NCI-H187 treated with DMSO at 0.1 percent for 48 hours (cell line): Measurements from ENCODE around the gene TK2.
"Not testable (repeated sequence)": the region's sequence is repeated elsewhere in the genome, so short reads cannot be mapped to it uniquely, and the experiment has no call there.

Source experiments
- DNase-seq: peaks from one replicate; lab custom pipeline; 2025; lab: John Stamatoyannopoulos, UW

The TK2 gene

DNA sequence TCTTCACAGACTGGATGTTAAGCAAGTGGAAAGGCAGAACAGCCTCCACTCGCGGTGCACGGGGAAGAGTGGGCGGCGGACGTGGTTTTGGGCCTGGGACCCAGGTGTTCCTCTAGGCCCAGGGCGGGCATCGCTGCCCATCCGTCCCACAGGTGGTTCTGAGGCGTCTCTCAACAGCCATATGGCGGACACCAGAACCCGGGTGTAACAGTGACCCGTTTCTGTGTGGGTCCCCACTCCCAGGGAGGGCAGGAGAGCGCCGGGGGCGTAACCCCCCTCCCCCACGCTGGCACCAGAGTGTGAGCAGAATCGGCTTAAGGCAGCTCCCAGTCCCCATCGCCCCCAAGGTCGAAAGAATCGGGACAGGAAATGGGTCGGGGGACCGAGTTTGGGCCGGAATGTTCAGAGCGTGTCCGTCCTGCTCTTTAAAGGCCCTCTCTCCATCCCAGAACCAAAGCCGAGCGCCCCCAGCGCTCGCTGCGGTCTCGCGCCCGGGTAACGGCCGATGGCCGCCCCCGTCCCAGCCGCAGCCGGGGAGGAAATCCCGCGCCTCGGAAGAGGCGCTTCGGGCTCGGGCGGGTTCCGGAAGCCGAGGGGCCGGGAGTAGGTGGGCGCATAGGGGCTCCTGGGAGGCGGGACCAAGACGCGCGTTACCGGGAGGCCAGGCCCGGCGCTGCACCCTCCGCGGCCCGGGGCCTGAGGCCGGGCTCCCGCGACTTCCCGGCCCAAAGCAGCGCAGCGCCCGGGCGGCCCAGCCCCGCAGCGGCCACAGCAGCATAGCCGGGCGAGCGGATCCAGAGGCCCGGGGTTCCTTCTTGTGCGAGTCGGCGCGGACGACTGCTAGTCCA is at the start of gene TK2:
Gene TK2 (minus strand): TSS at position 839 of the 848 bp plus-strand sequence. CDS start 61 bp downstream, at position 778.
- no peak for DNase-seq

DNA sequence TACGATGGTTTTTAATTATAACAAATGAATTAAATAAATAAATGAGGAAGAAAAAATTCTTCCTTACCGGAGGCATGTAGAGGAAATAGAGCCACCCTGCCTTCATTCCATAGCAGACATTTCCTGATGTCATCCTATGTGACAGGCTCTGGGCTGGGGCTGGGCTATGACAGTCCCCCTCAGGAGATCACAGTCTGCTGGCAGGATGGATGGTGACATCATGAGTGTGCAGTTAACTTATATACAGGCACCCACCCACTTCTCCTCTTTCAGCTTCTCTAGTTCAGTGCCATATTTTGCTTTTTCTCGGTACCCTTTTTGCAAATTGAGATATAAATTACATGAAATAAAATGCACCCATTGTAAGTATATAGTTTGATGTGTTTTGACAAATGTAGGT is 48.2 kb upstream of the TK2 start:
- no peak for DNase-seq

DNA sequence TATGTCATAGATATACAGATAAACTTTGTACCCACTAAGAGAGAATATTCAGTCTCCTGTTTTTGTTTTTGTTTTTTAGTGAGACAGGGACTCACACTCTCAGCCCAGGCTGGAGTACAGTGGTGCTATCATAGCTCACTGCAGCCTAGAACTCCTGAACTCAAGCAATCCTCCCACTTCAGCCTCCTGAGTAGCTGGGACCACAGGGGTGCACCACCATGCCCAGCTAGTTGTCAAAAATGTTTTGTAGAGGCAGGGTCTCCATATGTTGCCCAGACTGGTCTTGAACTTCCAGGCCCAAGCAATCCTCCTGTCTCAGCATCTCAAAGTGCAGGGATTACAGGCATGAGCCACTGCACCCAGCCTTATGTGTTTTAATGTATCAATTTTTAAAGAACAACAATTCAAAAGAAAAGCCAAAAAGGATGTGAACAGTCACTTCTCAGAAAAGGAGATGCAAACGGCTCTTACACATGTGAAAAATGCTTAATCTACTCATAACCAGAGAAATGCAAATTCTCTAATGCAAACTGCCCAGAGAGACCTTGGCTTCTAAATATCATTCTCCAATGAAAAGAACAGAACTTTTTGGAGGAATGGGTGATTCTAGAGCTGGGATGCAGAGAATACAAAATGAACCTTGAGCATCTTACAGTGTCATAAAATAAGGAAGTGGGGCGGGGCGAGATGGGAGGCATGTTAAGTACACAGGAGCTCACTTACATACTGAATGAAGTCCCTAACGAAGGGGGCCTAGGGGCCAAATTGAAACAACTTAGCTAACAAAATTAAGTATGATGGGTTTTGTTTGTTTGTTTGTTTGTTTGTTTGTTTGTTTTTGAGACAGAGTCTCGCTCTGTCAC is 47.3 kb upstream of the TK2 start:
- DNase-seq: no peak

DNA sequence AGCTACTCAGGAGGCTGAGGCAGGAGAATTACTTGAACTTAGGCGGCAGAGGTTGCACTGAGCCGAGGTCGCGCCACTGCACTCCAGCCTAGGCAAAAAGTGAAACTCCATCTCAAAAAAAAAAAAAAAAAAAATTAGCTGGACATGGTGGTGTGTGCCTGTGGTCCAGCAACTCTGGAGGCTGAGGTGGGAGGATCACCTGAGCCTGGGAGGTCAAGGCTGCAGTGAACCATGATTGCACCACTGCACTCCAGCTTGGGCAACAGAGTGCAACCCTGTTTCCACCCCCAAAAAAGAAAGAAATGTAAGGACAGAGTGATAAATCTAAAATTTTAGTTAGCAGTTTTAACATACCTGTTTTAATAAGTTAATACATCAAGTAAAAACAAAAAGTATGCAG is 46.6 kb upstream of the TK2 start:
- not testable (repeated sequence) for DNase-seq

DNA sequence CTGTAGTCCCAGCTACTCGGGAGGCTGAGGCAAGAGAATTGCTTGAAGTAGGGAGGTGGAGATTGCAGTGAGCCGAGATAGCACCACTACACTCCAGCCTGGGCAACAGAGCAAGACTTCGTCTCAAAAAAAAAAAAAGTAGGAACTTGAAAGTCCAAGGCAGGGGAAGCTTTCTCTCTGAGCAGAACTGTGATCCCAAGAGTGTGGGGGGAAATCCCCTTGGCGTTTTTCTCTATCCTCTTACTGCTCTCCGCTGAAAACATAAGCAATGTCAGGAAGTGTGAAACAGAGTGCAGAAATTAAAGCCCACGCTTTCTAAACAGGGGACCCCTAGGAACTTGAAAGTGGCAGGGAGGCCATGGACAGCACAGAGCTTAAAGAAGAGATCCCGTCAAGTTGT is 44.8 kb upstream of the TK2 start:
- no peak for DNase-seq

DNA sequence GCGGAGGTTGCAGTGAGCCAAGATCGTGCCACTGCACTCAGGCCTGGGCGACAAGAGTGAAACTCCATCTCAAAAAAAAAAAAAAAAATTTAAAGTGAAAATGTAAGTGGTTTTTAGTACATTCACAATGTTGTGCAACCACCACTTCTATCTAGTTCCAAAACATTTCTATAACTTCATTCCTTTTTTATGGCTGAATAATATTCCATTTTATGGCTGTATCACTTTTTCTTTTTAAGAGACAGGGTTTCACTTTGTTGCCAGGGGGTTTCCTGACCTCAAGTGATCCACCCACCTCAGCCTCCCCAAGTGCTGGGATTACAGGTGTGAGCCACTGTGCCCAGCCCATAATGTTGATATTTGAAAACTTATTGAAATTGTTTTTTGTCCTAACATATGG is 42.9 kb upstream of the TK2 start:
- no peak for DNase-seq

DNA sequence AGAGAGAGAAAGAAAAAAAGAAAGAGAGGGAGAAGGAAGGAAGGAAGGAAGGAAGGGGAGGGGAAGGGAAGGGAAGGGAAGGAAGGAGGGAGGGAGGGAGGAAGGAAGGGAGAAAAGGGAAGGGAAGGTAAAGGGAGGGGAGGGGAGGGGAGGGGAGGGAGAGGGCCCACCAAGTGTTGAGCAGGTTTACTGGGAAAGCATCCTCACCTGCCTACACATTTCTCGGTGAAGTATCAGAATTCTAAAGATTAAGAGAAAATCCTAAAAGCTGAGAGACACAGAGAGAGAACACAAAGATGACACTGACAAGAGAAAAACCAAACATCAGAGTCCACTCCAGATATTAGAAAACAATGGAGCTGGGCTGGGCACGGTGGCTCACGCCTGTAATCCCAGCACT is 42.3 kb upstream of the TK2 start:
- no peak for DNase-seq

DNA sequence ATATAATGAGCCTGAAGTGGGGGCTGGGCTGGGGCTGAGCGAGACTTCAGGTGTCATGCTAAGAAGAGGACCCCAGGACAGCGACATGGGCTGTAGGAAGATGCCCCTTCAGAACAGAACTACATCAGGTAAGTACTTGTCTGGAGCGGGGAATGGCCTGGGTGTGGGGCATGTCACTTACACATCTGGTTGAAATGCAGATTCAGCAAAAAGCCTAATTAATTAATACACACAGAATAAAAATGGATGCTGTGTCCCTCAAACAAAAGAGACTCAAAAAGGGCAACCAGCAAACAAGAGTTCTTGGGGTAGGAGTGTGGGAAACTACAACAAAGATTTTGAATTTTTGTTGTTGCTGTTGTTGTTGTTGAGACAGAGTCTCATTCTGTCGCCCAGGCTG is 41.1 kb upstream of the TK2 start:
- no peak for DNase-seq

DNA sequence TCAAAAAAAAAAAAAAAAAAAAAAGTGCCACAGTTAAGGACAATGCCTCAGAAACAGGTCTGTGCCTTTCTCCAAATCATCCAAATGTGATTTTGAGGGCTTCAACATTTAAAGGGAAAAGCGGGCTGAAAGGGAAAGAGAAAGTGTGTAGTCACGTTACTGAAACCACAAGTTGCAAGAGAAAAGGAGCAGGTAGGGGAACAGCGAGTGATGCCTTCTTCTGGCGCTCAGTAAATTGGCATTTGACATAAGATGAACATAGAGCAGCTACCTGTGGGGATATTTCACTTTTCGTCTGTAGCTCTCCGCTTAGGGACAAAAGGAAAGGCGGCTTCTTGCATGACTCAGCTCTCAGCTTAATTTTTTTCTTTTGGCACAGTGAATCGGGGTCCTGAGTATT is 40.4 kb upstream of the TK2 start:
- no peak for DNase-seq

DNA sequence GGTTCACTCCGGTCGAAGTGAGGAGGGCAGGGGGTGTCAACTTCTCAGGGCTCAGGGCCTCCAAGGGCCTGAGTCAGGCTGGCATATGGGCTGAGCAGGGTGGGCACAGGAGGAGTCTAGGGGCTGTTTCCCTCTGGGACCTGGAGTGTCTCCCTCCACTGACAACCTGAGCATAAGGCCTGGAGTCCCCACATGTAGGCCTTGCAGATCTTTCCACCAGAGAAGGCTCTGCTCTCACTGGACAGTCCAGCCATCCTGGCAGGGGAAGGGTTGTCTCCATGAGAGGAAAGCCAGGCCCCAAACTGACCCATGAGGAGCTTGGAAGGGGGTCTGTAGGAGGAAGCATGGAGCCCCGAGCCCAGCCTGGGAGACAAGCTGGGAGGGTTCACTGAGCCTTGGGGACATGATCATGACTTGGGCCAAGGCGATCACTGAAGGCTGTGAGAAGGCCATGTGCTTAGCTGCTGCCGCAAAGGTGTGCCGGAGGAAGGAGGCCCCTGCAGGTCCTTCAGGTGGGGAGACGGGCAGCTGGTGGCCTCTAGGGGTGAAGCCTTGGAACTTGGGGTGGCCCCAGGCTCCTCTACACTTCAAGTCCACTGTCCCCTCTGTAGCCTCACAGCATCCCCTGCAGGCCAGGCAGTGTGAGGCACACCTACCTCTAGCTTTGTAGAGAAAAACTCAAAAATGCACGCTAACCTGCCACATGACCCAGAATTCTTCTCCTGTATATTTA is 39.2 kb upstream of the TK2 start:
- no peak for DNase-seq

DNA sequence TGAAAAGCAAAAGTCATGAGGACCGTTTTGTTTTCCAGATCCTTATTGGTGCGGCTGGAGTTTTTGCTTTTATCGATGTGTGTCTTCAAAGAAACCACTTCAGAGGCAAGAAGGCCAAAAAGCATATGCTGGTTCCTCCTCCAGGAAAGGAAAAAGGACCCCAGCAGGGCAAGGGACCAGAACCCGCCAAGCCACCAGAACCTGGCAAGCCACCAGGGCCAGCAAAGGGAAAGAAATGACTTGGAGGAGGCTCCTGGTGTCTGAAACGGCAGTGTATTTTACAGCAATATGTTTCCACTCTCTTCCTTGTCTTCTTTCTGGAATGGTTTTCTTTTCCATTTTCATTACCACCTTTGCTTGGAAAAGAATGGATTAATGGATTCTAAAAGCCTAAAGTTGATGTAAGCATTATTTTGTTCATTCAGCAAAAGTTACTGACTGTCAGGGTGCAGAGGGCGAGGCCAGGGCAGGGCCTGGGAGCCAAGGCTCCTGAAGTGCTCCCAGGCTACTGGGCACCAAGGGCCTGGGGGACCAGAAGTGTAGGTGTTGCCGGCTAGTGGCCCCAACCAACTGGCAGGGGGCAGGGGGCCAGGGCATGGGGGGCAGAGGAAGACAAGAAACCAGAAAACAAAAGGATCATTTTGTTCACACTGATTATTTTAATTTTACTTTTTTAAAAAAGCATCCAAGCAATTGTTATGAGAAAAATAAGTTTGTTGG is 38.1 kb upstream of the TK2 start:
- no peak for DNase-seq

DNA sequence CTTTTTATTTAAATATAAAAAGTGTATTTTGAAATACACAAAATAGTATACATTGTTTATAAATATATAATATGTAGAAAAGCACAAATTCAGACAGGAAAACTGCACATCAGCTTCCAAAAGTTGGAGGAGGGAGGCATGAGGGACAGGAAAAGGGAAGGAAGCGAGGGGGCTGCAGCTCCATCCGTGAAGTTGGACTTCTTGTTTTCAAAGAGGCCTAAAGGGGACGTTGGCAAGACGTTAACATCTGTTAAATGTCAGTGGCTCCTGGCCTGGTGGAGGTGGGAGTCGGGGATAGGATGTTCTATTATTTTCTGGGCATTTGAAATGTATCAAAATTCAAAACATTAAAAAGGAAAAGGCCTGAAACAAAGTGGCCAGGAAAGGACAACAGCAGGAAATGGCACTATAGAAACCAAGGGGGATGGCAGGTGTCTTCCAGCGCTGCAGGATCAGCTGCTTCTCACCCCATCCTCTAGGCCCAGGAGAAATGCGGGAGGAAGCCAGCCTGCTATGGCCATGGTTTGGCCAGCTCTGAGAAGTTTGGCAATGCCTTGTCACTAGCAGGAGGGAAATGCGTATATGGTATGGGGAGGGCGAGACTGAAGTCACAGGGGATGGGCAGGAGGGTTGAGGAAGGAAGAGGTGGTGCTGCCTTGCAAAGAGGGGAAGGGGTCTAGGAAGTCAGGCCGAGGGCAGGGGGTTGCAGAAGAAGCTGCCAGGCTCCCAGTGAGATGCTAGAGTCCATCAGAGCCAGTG is 35.7 kb upstream of the TK2 start:
- no peak for DNase-seq

DNA sequence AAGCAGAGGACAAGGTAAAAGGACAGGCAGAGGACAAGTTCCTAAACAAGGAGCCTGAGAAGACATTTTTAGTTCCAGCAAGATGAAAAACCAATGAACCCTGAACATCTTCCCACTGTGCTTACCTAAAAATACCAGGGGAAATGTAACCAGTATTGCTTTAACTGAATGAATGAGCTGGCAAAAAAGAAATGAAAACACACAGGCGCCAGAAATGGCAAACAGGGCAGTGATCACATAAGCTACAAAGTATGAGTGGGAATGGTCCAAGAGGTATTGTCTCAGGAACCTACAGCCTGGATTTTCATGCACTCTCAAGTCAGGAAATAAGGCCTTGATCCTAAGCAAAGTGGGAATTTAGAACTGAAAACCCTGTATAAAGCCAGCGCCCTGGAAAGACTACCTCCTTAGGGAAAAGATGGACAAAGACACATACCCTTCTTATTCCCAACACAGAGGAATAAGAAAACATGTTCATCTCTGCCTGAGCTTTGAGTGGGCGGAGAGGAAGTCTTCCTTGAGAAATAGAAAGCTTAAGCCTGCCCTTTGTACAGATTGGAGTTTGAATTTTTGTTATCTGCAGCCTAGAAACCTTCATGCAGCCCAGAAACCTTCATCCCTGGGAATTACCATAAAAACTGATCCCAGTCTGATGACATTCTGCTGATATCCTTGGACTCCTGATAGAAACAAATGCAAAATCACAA is 31.5 kb upstream of the TK2 start:
- no peak for DNase-seq

DNA sequence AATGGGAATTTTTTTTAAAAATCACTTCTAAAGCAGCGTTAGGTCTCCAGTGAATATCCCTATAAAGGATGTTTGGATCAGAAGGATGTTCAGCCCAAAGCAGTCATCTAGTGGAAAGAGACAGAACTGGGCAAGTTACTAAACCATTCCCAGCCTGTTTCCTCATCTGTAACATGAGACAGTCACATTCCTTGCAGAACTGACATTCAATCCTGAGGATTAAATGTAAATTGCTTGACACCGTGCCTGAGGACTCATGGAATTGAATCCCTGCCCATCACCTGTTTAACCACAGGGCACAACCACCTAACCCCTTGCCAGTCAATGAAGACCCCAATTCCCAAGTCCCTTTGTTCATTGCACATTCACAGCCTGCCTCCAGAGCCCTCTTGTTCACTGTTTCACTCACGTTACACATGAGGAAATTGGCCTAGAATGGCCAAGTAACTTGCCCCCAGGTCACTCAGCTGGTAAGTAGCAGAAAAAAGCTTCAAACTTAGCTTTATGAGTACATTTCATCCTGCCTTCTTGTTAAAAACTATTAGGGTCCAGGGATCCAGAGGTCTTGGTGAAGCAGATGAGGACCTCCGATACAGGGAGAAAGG is 30.8 kb upstream of the TK2 start:
- DNase-seq: no peak

DNA sequence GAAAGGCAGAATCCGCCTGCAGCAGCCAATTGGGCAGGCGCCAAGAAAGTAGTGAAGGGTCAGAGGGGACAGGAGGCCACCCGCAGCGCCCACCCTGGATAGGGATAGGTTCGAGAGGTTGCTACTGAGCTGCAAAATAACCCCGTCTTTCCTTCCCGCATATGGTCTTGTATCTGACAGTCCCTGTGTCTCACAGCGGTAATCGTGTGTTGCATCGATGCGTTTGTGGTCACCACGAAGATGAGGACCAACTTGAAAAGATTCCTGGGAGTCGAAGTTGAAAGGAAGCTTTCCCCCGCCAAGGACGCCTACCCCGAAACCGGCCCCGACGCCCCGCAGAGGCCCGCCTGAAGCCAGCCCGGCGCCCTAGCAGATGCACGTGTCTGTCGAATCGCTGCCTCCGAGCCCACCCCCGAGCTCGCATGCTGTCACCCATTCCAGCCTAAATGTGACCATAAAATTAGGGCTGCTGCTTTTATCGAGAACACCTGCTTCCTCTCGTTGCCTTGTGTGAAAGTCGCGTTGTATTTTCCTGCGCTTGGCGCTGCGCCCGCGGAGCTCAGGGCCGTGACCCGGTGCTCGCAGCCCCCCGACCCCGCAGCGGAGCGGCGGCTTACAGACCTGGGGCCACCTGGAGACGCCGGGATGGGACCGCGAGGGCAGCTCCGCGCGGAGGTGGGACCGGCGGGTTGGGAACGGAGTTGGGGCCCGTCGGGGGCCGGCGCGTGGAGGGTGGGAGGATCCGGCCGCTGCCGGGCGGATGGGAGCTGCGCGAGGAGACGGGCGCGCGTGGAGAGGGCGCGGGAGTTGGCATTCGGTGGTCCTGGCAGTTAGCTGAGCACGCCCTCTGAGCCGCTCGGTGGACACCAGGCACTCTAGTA is 29.0 kb upstream of the TK2 start, which contains the start of gene CMTM2:
Gene CMTM2 (plus strand): TSS at position 813 of the 881 bp plus-strand sequence. CDS start 145 bp downstream, outside the sequence.
- no peak for DNase-seq

DNA sequence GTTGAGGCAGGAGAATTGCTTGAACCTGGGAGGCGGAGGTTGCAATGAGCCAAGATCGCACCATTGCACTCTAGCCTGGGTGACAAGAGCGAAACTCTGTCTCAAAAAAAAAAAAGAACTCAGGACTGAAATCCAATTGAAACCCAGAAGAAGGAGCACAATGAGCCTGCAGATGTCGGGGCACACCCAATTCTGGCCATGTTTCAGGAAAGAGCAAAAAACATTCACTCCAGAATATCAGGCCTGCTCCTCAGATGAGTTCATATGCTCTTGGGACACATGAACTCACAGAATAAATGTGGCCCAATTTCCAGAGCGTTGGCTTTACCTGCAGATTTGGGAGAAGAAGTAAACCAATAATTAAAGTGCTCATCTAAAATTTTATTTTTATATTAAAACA is 26.4 kb upstream of the TK2 start:
- DNase-seq: no peak

DNA sequence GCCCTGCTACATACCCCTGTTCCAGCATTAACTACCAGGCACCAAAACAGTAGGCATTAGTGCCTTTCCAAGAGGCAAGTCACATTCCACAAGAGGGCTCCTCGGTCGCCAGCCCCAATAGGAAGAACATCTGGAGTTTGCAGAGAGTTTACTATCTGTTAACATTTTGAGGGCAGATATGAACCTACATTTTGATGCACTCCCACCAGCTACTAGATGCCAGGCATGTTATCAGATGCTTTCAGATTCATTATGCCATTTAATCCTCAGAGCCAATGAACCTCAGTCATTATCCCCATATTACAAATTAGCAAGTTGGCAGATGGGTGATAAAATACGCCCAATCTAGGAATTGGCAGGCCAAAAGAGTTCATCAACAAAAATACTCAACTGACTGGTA is 25.1 kb upstream of the TK2 start:
- DNase-seq: no peak

DNA sequence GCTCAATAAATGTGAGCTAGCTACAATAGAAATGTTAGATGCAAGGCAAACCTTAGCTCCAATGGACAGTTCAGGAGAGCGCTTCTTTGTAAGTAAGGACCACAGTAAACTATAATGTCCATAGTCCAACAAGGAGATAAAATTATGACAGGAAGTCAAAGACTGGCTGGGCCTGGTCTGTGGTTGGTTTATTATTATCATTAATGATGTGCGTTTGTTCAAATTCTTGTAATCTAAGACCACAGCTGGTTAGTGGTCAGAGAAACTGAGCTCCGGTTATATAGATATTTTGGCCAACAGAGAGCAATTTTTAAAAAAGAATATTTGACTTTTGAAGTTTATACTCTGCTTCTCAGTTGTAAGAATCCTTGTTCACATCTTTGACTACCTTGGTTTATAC is 24.6 kb upstream of the TK2 start:
- no peak for DNase-seq

DNA sequence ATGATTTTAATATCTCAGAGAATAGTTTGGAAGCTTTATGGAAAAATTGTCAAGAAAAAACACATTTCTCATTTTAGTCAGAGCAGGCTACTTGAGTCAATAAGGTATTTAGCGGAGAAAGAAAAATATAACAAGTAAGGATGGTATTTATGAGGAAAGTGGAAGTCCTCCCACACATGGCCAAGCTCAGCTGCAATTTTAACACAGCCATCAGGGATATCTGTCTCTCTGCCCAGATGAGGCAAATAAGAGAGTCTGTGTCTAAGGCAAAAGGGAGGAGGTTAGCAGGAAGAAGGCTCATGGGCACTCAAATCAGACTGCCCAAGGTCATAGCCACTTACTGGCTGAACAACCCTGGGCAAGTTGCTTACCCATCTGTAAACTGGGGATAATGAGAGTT is 24.2 kb upstream of the TK2 start:
- DNase-seq: no peak
